ENCODE results near the gene CEBPB.

The CEBPB gene

GRCh38 chr20:50190251-50191064 is at the start of gene CEBPB:
TSS of gene CEBPB (plus strand) at chr20:50190830. CDS start at chr20:50191034, 204 bp downstream.
- H3K36me3 Mint-ChIP-seq (ENCODE audit: insufficient read depth) = peaks cover 15% of the 10 kb centered on the region
- peaks cover 10% of the 10 kb centered on the region for H3K27me3 Mint-ChIP-seq
- peak within 1 kb of the TSS; percentile 81 for H3K4me3 Mint-ChIP-seq
- H3K27ac Mint-ChIP-seq (ENCODE audit: low read depth) = peak within 1 kb of the TSS; percentile 99
- DNase-seq (ENCODE audit: low spot score in 2 of 2) (peak; percentile 60 to 72), ATAC-seq (replicated peaks; ENCODE audit: extremely low read depth, poor library complexity, severe bottlenecking) (peak; percentile 36)
- H3K9me3 Mint-ChIP-seq = no peaks in the 10 kb centered on the region
- peaks cover 36% of the 10 kb centered on the region for H3K4me1 Mint-ChIP-seq

GRCh38 chr20:50141018-50141675 is 49.5 kb upstream of the CEBPB start:
- H3K4me3 Mint-ChIP-seq = no peak overlapping the region
- H3K27ac Mint-ChIP-seq (ENCODE audit: low read depth) = no peak overlapping the region
- no peak for ATAC-seq (replicated peaks; ENCODE audit: extremely low read depth, poor library complexity, severe bottlenecking)
- H3K4me1 Mint-ChIP-seq = peaks cover 35% of the 10 kb centered on the region
- H3K36me3 Mint-ChIP-seq (ENCODE audit: insufficient read depth) = peaks cover 21% of the 10 kb centered on the region
- no peaks in the 10 kb centered on the region for H3K9me3 Mint-ChIP-seq
- DNase-seq (ENCODE audit: low spot score in 2 of 2) = no peak
- no peaks in the 10 kb centered on the region for H3K27me3 Mint-ChIP-seq

GRCh38 chr20:50141811-50142561 is 48.6 kb upstream of the CEBPB start:
- Mint-ChIP-seq H3K4me1 (peaks cover 43% of the 10 kb centered on the region), H3K27ac (ENCODE audit: low read depth) (no peak overlapping the region), H3K27me3 (no peaks in the 10 kb centered on the region), H3K4me3 (no peak overlapping the region), H3K9me3 (no peaks in the 10 kb centered on the region), H3K36me3 (ENCODE audit: insufficient read depth) (peaks cover 17% of the 10 kb centered on the region)
- no peak for ATAC-seq (replicated peaks; ENCODE audit: extremely low read depth, poor library complexity, severe bottlenecking)
- no peak for DNase-seq (ENCODE audit: low spot score in 2 of 2)

GRCh38 chr20:50142812-50143211 is 47.8 kb upstream of the CEBPB start:
- Mint-ChIP-seq H3K36me3 (ENCODE audit: insufficient read depth) (peaks cover 16% of the 10 kb centered on the region), H3K4me1 (peaks cover 44% of the 10 kb centered on the region), H3K9me3 (no peaks in the 10 kb centered on the region), H3K27me3 (no peaks in the 10 kb centered on the region), H3K4me3 (no peak overlapping the region), H3K27ac (ENCODE audit: low read depth) (peak overlapping the region; percentile 36)
- DNase-seq (ENCODE audit: low spot score in 2 of 2) = no peak
- no peak for ATAC-seq (replicated peaks; ENCODE audit: extremely low read depth, poor library complexity, severe bottlenecking)

- H3K4me1 Mint-ChIP-seq = peaks cover 56% of the 10 kb centered on the region
- peaks cover 14% of the 10 kb centered on the region for H3K36me3 Mint-ChIP-seq (ENCODE audit: insufficient read depth)
- H3K27me3 Mint-ChIP-seq = no peaks in the 10 kb centered on the region
- no peak for DNase-seq (ENCODE audit: low spot score in 2 of 2)
- no peak overlapping the region for H3K4me3 Mint-ChIP-seq
- no peaks in the 10 kb centered on the region for H3K9me3 Mint-ChIP-seq
- H3K27ac Mint-ChIP-seq (ENCODE audit: low read depth) = no peak overlapping the region
- no peak for ATAC-seq (replicated peaks; ENCODE audit: extremely low read depth, poor library complexity, severe bottlenecking)
Observed at GRCh38 chr20:50144362-50144761, 46.3 kb upstream of the CEBPB start.

- H3K27ac Mint-ChIP-seq (ENCODE audit: low read depth) = peak overlapping the region; percentile 88
- ATAC-seq (replicated peaks; ENCODE audit: extremely low read depth, poor library complexity, severe bottlenecking) = no peak
- H3K36me3 Mint-ChIP-seq (ENCODE audit: insufficient read depth) = peaks cover 11% of the 10 kb centered on the region
- no peaks in the 10 kb centered on the region for H3K27me3 Mint-ChIP-seq
- H3K4me1 Mint-ChIP-seq = peaks cover 56% of the 10 kb centered on the region
- H3K9me3 Mint-ChIP-seq = no peaks in the 10 kb centered on the region
- no peak for DNase-seq (ENCODE audit: low spot score in 2 of 2)
- peak overlapping the region; percentile 75 for H3K4me3 Mint-ChIP-seq
Observed at GRCh38 chr20:50145566-50145965, 45.1 kb upstream of the CEBPB start.

GRCh38 chr20:50146214-50146613 is 44.4 kb upstream of the CEBPB start:
- Mint-ChIP-seq H3K4me1 (peaks cover 60% of the 10 kb centered on the region), H3K27me3 (no peaks in the 10 kb centered on the region), H3K36me3 (ENCODE audit: insufficient read depth) (peaks cover 11% of the 10 kb centered on the region), H3K4me3 (peak overlapping the region; percentile 75), H3K9me3 (no peaks in the 10 kb centered on the region), H3K27ac (ENCODE audit: low read depth) (peak overlapping the region; percentile 88)
- ATAC-seq (replicated peaks; ENCODE audit: extremely low read depth, poor library complexity, severe bottlenecking) (no peak), DNase-seq (ENCODE audit: low spot score in 2 of 2) (no peak)

GRCh38 chr20:50146732-50147662 is 43.6 kb upstream of the CEBPB start:
- no peaks in the 10 kb centered on the region for H3K9me3 Mint-ChIP-seq
- peak; percentile 47 to 68 for DNase-seq (ENCODE audit: low spot score in 2 of 2)
- peaks cover 10% of the 10 kb centered on the region for H3K36me3 Mint-ChIP-seq (ENCODE audit: insufficient read depth)

GRCh38 chr20:50149481-50150254 is 41.0 kb upstream of the CEBPB start:
- H3K27ac Mint-ChIP-seq (ENCODE audit: low read depth) = peak overlapping the region; percentile 66
- DNase-seq (ENCODE audit: low spot score in 2 of 2) (no peak), ATAC-seq (replicated peaks; ENCODE audit: extremely low read depth, poor library complexity, severe bottlenecking) (no peak)
- no peaks in the 10 kb centered on the region for H3K27me3 Mint-ChIP-seq
- peaks cover 13% of the 10 kb centered on the region for H3K36me3 Mint-ChIP-seq (ENCODE audit: insufficient read depth)
- no peak overlapping the region for H3K4me3 Mint-ChIP-seq
- H3K9me3 Mint-ChIP-seq = no peaks in the 10 kb centered on the region
- H3K4me1 Mint-ChIP-seq = peaks cover 82% of the 10 kb centered on the region

More at GRCh38 chr20:50146732-50147662, 43.6 kb upstream of the CEBPB start:
- Mint-ChIP-seq H3K4me3 (peak overlapping the region; percentile 75), H3K27me3 (no peaks in the 10 kb centered on the region), H3K4me1 (peaks cover 68% of the 10 kb centered on the region), H3K27ac (ENCODE audit: low read depth) (peak overlapping the region; percentile 88)
- peak; percentile 100 for ATAC-seq (replicated peaks; ENCODE audit: extremely low read depth, poor library complexity, severe bottlenecking)

- Mint-ChIP-seq H3K9me3 (no peaks in the 10 kb centered on the region), H3K36me3 (ENCODE audit: insufficient read depth) (peaks cover 11% of the 10 kb centered on the region), H3K27me3 (no peaks in the 10 kb centered on the region), H3K27ac (ENCODE audit: low read depth) (peak overlapping the region; percentile 66), H3K4me3 (peak overlapping the region; percentile 84), H3K4me1 (peaks cover 77% of the 10 kb centered on the region)
- no peak for ATAC-seq (replicated peaks; ENCODE audit: extremely low read depth, poor library complexity, severe bottlenecking)
- no peak for DNase-seq (ENCODE audit: low spot score in 2 of 2)
Observed at GRCh38 chr20:50151034-50151743, 39.4 kb upstream of the CEBPB start.

All from central memory CD8-positive, alpha-beta T cell (primary cell).